T-helper 2 cell treated with Interferon-gamma antibody and Interleukin-4, amounts not matched to agents 5 μg/mL and 100 μg/mL, for 36 hours (primary cell): ENCODE data around the gene FAM171A2.

Experiments used
- DNase-seq: peaks from one replicate; pipeline ENCODE4 v3.0.0; 2021; ENCODE audit warnings: low spot score
- H3K27ac Mint-ChIP-seq: one replicate; pipeline ENCODE4 v1.8.0; 2021; ENCODE audit warnings: mild to moderate bottlenecking, mixed read lengths
- H3K27me3 Mint-ChIP-seq: one replicate; pipeline ENCODE4 v1.8.0; 2021; ENCODE audit warnings: low read depth, mixed read lengths
- H3K36me3 Mint-ChIP-seq: one replicate; pipeline ENCODE4 v1.8.0; 2021; ENCODE audit warnings: low read depth, mixed read lengths
- H3K4me1 Mint-ChIP-seq: one replicate; pipeline ENCODE4 v1.8.0; 2021; ENCODE audit warnings: low read depth, mixed read lengths
- H3K4me3 Mint-ChIP-seq: one replicate; pipeline ENCODE4 v1.8.0; 2022; ENCODE audit warnings: mild to moderate bottlenecking, moderate library complexity, mixed read lengths
- H3K9me3 Mint-ChIP-seq: one replicate; pipeline ENCODE4 v1.8.0; 2021; ENCODE audit warnings: mixed read lengths

Gene FAM171A2

DNA sequence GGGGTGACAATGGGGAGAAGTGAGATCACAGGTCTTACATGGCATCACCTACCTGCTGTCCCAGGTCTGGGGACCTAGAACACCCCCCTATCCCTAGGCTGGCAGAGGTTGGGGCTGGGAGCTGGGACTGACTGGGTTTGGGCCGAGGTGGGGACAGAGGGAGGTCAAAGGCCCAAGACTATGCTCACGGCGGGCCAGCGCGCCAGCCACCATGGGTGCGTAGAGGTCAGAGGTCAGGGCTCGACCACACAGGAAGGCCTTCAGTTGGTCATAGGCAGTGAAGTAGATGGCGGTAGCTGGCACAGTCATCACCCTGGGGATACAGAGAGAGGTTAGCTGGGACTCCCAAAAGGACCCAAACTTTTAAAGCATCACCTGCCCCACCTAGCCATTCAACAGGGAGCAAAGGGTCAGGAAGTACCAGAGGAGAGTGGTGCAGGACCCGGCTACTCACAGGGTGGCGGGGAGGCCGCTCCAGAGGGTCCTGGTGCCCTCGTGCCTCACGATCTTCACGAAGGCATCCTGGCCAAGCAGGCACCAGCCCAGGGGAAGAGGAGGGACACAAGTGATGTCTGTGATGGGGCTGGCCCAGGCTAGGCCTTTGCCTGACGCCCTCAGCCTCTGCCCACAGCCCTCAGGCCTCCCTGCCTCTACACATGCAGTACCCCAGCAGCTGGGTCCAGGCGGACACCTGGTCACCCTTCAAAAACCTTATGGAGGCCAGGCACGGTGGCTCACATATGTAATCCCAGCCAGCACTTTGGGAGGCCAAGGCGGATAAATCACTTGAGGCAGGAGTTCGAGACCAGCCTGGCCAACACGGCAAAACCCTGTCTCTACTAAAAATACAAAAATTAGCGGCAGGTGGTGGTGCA is 42.2 kb downstream of the FAM171A2 start:
- no peaks in the 10 kb centered on the region for H3K9me3 Mint-ChIP-seq
- H3K36me3 Mint-ChIP-seq = peaks cover 11% of the 10 kb centered on the region

DNA sequence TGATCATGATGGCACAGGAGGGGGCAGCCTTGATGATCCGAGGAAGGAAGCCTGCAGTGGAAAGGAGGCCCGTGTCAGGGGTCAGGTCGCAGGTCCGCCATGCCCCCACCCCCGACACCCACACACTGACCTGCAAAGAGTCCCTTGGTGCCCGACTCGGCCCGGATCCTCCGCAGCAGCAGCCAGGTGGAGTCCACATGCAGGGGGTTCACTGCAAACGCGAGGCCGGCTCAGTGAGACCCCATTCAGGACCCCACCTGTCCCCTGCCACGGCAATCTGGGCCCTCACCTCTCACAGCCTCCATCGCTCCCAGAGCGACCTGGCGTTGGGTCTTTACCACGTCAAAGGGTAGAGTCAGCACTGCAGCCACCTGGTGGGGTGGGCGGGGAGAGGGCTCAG is 43.6 kb downstream of the FAM171A2 start:
- peaks cover 11% of the 10 kb centered on the region for H3K36me3 Mint-ChIP-seq
- peaks cover 23% of the 10 kb centered on the region for H3K27me3 Mint-ChIP-seq
- DNase-seq = no peak
- H3K27ac Mint-ChIP-seq = no peak overlapping the region
- H3K4me3 Mint-ChIP-seq = no peak overlapping the region
- H3K9me3 Mint-ChIP-seq = no peaks in the 10 kb centered on the region
- peaks cover 11% of the 10 kb centered on the region for H3K4me1 Mint-ChIP-seq

More for the DNA sequence above, 42.2 kb downstream of the FAM171A2 start:
- Mint-ChIP-seq H3K4me3 (no peak overlapping the region), H3K4me1 (peaks cover 8% of the 10 kb centered on the region), H3K27ac (no peak overlapping the region), H3K27me3 (peaks cover 11% of the 10 kb centered on the region)
- DNase-seq = no peak

DNA sequence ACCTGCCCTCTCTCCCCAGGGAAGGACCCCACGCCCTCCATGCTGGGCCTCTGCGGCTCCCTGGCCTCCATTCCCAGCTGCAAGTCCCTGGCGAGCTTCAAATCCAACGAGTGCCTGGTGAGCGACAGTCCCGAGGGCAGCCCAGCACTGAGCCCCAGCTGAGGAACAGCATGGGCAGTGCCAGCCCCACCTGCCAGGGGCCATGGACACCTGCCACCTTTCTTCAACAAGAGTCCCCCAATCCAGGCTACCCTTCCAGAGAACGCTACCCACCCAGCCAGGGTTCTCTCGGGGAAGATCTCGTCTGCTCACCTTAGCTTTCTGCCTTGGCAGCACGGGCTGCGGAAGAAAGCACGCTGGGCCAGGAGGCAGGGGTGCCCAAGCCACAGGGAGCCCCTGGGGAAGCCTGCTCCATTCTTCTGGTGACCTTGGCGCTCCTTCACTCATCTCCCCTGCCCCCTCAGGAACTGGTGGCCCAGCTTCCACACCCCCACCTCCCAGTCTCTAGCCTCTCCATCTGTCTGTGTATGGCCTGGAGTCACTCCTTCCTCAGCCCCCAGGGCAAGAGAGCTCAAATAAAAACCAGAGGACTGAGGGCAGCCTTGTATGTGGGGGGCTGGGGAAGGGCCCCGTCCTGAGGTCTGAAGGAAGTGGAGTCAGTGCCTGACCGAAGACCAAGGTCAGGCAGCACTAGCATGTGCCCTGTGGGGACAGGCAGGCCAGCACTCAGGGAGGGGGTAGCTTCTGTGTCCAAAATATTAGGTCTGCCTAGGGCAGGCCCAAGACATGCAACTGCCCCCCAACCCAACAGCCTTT is 45.4 kb downstream of the FAM171A2 start:
- H3K4me3 Mint-ChIP-seq = no peak overlapping the region
- H3K9me3 Mint-ChIP-seq = no peaks in the 10 kb centered on the region
- peaks cover 11% of the 10 kb centered on the region for H3K36me3 Mint-ChIP-seq
- H3K27ac Mint-ChIP-seq = no peak overlapping the region
- H3K27me3 Mint-ChIP-seq = peaks cover 37% of the 10 kb centered on the region
- peaks cover 9% of the 10 kb centered on the region for H3K4me1 Mint-ChIP-seq
- no peak for DNase-seq

DNA sequence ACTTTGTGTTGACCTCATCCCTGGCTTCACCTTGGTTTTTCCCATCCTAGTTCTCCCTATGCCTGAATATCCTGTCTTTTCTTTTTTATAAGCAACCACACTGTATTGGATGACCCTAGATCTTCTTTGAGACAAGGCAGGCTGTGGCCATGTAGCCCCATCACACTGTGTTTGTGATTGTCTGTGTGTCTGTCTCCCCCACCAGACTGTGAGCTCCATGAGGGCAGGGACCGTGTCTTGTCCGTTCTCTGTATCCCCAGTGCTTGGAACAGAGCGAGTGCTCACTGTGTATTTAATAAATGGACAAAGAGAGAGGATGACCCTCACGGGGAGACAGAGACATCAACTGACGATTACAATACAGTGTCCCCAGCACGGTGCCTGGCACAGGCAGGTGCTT is 46.1 kb downstream of the FAM171A2 start:
- no peak for DNase-seq
- H3K36me3 Mint-ChIP-seq = peaks cover 11% of the 10 kb centered on the region
- peaks cover 9% of the 10 kb centered on the region for H3K4me1 Mint-ChIP-seq
- no peak overlapping the region for H3K4me3 Mint-ChIP-seq
- H3K9me3 Mint-ChIP-seq = no peaks in the 10 kb centered on the region
- H3K27ac Mint-ChIP-seq = no peak overlapping the region
- peaks cover 41% of the 10 kb centered on the region for H3K27me3 Mint-ChIP-seq

GRCh38 chr17:44315760-44316731 is 47.6 kb downstream of the FAM171A2 start:
- peaks cover 48% of the 10 kb centered on the region for H3K27me3 Mint-ChIP-seq
- H3K4me1 Mint-ChIP-seq = peaks cover 9% of the 10 kb centered on the region
- H3K4me3 Mint-ChIP-seq = peak overlapping the region; percentile 80
- DNase-seq = no peak
- H3K9me3 Mint-ChIP-seq = no peaks in the 10 kb centered on the region
- H3K27ac Mint-ChIP-seq = no peak overlapping the region
- peaks cover 5% of the 10 kb centered on the region for H3K36me3 Mint-ChIP-seq

DNA sequence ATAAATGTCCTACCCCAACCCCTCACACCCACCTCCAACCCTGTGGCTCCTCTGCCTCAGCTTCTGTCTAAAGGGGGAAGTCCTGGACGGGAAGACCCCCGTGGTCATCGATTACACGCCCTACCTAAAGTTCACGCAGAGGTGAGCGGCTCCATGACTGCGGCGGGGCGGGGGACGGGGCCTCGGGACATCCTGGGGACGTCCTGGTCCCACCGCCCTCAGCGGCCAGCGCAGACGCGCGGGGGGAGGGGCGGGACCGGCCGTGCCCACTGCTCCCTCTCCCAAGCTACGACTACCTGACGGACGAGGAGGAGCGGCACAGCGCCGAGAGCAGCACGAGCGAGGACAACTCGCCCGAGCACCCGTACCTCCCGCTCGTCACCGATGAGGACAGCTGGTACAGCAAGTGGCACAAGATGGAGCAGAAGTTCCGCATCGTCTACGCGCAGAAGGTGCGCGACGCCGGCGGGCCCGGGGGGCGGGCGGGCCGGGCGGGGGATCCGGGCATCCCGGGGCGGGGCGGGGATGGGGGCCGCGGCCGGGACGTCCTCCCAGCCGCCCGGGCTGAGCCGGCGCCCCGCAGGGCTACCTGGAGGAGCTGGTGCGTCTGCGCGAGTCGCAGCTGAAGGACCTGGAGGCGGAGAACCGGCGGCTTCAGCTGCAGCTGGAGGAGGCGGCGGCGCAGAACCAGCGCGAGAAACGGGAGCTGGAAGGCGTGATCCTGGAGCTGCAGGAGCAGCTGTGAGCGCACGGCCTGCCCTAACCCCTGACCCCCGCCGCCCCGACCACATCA is 48.6 kb downstream of the FAM171A2 start:
- no peak overlapping the region for H3K27ac Mint-ChIP-seq
- H3K4me1 Mint-ChIP-seq = peaks cover 9% of the 10 kb centered on the region
- DNase-seq = peak; percentile 46
- no peaks in the 10 kb centered on the region for H3K9me3 Mint-ChIP-seq
- peaks cover 5% of the 10 kb centered on the region for H3K36me3 Mint-ChIP-seq
- H3K27me3 Mint-ChIP-seq = peaks cover 52% of the 10 kb centered on the region
- peak overlapping the region; percentile 80 for H3K4me3 Mint-ChIP-seq

GRCh38 chr17:44314524-44314868 is 49.2 kb downstream of the FAM171A2 start:
- no peak overlapping the region for H3K27ac Mint-ChIP-seq
- peak overlapping the region; percentile 56 for H3K4me3 Mint-ChIP-seq
- no peak for DNase-seq

DNA sequence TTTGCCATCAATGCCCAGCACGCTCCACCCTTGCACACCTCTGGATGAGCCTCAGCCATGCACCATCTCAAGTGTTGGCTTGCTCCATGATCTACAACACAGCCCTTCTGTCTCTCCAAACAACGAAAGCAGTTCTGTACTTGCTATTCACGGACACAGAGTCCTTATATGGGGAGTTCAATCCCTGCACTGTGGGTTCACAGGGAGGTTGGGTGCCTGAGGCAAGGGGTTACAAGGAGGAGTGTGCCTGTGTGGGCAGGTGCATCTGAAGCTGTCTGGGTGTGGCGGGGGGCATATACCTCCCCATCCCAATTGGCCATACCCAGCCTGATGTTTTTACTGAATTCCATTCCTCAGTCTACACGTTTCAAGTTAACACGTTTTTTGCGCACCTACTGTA is 49.6 kb downstream of the FAM171A2 start:
- no peak for DNase-seq
- Mint-ChIP-seq H3K4me3 (peak overlapping the region; percentile 56), H3K9me3 (no peaks in the 10 kb centered on the region), H3K36me3 (no peaks in the 10 kb centered on the region), H3K27ac (no peak overlapping the region), H3K4me1 (peaks cover 9% of the 10 kb centered on the region), H3K27me3 (peaks cover 61% of the 10 kb centered on the region)

More at GRCh38 chr17:44314524-44314868, 49.2 kb downstream of the FAM171A2 start:
- H3K9me3 Mint-ChIP-seq = no peaks in the 10 kb centered on the region
- H3K36me3 Mint-ChIP-seq = peaks cover 3% of the 10 kb centered on the region
- H3K27me3 Mint-ChIP-seq = peaks cover 58% of the 10 kb centered on the region
- H3K4me1 Mint-ChIP-seq = peaks cover 9% of the 10 kb centered on the region

- no peak overlapping the region for H3K4me3 Mint-ChIP-seq
- H3K27ac Mint-ChIP-seq = no peak overlapping the region
- H3K36me3 Mint-ChIP-seq = no peaks in the 10 kb centered on the region
- no peak for DNase-seq
- no peaks in the 10 kb centered on the region for H3K9me3 Mint-ChIP-seq
- H3K4me1 Mint-ChIP-seq = peaks cover 9% of the 10 kb centered on the region
- peaks cover 61% of the 10 kb centered on the region for H3K27me3 Mint-ChIP-seq
These were observed 51.1 kb downstream of the FAM171A2 start for GRCh38 chr17:44312396-44313104.

GRCh38 chr17:44311562-44312181 is 52.0 kb downstream of the FAM171A2 start:
- H3K4me3 Mint-ChIP-seq = no peak overlapping the region
- peaks cover 11% of the 10 kb centered on the region for H3K4me1 Mint-ChIP-seq
- no peak overlapping the region for H3K27ac Mint-ChIP-seq
- no peak for DNase-seq
- no peaks in the 10 kb centered on the region for H3K9me3 Mint-ChIP-seq
- H3K36me3 Mint-ChIP-seq = no peaks in the 10 kb centered on the region
- H3K27me3 Mint-ChIP-seq = peaks cover 61% of the 10 kb centered on the region

DNA sequence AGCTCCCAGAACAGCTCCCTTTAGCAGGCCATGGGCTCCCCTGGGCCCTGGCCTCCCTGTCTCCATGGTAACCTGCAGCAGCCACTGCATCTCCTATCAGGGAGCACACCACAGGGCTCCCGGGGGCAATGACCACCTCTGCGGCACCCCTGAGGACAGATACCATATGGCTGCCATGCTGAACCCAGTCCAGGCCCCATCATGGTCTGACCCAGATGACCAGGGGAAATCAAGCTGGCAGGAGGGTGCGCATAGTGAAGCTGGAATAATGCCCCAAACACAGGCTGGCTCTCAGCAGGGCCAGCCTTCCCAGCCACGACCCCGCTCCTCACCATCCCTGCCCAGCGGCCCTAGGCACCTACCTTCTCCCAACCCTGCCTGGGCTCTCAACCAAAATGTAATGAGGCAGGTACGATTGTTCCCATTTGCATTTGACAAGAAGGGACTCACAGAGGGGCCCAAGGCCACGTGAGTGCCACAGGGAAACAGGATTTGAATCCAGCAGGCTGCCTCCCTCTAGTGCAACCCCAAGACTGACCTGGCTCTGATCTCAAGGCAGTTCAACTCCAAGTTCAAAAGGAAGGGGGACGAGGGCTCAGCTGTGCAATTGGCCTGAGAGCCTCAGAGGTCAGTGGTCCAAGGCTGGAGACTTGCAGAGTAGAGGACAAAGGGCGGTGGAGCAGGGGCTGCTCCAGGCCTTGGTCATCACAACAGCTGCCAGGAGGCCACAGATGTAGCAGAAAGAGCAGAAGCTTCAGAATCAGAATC is 52.9 kb downstream of the FAM171A2 start:
- no peak overlapping the region for H3K27ac Mint-ChIP-seq
- no peaks in the 10 kb centered on the region for H3K9me3 Mint-ChIP-seq
- peaks cover 58% of the 10 kb centered on the region for H3K27me3 Mint-ChIP-seq
- DNase-seq = no peak
- H3K4me1 Mint-ChIP-seq = peaks cover 5% of the 10 kb centered on the region
- H3K4me3 Mint-ChIP-seq = no peak overlapping the region
- no peaks in the 10 kb centered on the region for H3K36me3 Mint-ChIP-seq
